LNCAP (cell line): ENCODE results near the gene LDLRAD1.

ENCODE experiments used
- TF ChIP-seq, protein P1 (sequence below): fragments of 450-650 bp; IDR thresholded peaks from 2 replicates; pipeline ENCODE4 v1.5.1; 2017; ENCODE audit warnings: mild to moderate bottlenecking

The LDLRAD1 gene

GRCh38 chr1:54003249-54003646 lies 14.7 kb downstream of the LDLRAD1 start:
- TF ChIP-seq, protein P1, sequence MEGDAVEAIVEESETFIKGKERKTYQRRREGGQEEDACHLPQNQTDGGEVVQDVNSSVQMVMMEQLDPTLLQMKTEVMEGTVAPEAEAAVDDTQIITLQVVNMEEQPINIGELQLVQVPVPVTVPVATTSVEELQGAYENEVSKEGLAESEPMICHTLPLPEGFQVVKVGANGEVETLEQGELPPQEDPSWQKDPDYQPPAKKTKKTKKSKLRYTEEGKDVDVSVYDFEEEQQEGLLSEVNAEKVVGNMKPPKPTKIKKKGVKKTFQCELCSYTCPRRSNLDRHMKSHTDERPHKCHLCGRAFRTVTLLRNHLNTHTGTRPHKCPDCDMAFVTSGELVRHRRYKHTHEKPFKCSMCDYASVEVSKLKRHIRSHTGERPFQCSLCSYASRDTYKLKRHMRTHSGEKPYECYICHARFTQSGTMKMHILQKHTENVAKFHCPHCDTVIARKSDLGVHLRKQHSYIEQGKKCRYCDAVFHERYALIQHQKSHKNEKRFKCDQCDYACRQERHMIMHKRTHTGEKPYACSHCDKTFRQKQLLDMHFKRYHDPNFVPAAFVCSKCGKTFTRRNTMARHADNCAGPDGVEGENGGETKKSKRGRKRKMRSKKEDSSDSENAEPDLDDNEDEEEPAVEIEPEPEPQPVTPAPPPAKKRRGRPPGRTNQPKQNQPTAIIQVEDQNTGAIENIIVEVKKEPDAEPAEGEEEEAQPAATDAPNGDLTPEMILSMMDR = no peak

GRCh38 chr1:54002544-54003248 lies 15.3 kb downstream of the LDLRAD1 start:
- TF ChIP-seq, protein P1 = no peak

DNA sequence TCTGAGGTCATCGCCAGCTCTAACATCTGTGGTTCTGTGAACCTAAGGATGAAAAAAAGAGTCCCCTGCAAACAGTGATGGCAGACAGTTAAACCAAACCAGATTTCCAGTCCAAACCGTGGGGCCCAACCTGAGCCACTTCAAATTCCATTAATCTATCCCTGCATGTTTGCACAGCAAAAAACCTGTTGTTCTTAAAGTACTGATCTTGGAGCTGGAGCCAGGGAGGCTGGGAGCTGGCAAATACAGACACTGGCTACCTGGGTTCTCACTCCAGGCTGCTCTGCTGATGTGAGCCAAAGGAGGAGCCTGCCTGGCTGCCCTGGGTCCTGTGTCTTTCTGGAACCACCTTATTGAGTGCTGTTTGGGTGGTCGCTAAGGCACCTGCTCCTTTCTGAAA lies 16.4 kb downstream of the LDLRAD1 start:
- TF ChIP-seq, protein P1 = no peak

- TF ChIP-seq, protein P1 = no peak
Measured at GRCh38 chr1:53999920-54000319, 18.1 kb downstream of the LDLRAD1 start.

DNA sequence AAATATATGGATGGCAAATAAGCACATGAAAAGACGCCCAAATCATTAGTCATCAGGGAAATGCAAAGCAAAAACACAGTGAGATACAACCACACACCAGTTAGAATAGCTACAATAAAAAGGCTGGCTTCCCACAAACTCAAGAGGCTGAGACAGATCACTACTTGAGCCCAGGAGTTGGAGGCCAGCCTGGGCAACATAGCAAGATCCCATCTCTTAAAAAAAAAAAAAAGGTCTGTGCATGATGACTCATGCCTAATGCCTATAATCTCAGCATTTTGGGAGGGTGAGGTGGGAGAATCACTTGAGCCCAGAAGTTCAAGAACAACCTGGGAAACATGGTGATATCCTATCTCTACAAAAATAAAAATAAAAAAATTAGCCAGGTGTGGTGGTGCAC lies 19.8 kb downstream of the LDLRAD1 start:
- TF ChIP-seq, protein P1 = no peak

GRCh38 chr1:53995683-53996082 lies 22.3 kb downstream of the LDLRAD1 start:
- TF ChIP-seq, protein P1 = no peak

GRCh38 chr1:53992085-53992874 lies 25.7 kb downstream of the LDLRAD1 start:
- TF ChIP-seq, protein P1 = no peak
